Measurements from ENCODE around the gene ARHGEF28. TPM values are rescaled to one million over a fixed set of nuclear protein-coding genes. Genes with fewer than 3 reads are reported as not detected.
A peak's percentile ranks its signal among the peaks of the same experiment; 100 is the strongest.

Gene ARHGEF28, protein sequence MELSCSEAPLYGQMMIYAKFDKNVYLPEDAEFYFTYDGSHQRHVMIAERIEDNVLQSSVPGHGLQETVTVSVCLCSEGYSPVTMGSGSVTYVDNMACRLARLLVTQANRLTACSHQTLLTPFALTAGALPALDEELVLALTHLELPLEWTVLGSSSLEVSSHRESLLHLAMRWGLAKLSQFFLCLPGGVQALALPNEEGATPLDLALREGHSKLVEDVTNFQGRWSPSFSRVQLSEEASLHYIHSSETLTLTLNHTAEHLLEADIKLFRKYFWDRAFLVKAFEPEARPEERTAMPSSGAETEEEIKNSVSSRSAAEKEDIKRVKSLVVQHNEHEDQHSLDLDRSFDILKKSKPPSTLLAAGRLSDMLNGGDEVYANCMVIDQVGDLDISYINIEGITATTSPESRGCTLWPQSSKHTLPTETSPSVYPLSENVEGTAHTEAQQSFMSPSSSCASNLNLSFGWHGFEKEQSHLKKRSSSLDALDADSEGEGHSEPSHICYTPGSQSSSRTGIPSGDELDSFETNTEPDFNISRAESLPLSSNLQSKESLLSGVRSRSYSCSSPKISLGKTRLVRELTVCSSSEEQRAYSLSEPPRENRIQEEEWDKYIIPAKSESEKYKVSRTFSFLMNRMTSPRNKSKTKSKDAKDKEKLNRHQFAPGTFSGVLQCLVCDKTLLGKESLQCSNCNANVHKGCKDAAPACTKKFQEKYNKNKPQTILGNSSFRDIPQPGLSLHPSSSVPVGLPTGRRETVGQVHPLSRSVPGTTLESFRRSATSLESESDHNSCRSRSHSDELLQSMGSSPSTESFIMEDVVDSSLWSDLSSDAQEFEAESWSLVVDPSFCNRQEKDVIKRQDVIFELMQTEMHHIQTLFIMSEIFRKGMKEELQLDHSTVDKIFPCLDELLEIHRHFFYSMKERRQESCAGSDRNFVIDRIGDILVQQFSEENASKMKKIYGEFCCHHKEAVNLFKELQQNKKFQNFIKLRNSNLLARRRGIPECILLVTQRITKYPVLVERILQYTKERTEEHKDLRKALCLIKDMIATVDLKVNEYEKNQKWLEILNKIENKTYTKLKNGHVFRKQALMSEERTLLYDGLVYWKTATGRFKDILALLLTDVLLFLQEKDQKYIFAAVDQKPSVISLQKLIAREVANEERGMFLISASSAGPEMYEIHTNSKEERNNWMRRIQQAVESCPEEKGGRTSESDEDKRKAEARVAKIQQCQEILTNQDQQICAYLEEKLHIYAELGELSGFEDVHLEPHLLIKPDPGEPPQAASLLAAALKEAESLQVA (N-terminal part only)
- not detected in 2 replicates for polyA plus RNA-seq
- 0.24 and 0.46 TPM in 2 replicates for polyA minus RNA-seq

DNA sequence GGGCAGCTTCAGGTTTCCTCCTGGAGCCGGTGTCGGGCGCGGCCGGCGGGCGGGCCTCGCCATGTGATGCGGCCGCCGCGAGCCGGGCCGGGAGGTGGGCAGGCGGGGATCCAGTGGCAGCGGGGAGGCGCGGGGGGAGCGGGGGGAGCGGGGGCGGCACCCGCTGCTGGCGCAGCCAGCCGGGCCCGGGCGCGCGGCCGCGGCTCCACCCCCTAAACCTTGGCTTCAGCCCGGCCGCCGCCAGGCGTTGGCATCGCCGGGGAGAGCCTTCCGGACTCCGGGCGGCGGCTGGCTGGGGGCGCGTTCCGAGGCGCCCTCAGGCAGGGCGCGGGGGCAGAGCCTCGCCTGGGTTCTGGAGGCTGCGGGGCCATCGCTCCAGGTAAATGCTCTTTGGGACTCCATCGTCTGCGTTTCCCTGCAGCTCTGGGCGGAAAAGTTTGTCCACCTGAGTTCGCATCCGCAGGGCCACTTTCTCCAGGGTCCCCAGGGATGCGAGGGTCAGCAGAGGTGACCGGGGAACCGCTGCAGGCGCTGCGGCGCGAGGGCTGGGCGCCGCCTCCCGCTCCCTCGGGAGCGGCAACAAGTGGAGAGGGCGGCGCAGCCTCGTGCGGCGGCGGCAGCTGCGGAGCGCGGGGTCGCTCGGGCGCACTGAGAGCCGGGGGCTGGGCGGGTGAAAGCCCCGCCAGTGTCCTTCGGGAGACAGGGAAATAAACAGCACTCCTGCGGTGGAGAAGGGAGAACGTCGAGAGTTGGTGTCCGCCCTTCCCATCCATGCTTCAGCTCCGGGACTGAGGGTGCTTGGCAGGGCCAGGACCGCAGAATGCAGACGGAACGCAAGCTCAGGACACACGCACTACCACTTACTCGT lies at the start of gene ARHGEF28:
TSS of gene ARHGEF28 (plus strand) at position 253 of the 868 bp plus-strand sequence. CDS start 58,656 bp downstream, outside the sequence.
- no peaks in the 10 kb centered on the region for H4K20me1 ChIP-seq (ENCODE audit: insufficient read depth)
- H3K4me2 ChIP-seq (ENCODE audit: low read length), result peak within 1 kb of the TSS; percentile 52
- H2AFZ ChIP-seq (ENCODE audit: low read depth, low read length), result no peak within 1 kb of the TSS
- no peaks in the 10 kb centered on the region for H3K36me3 ChIP-seq (ENCODE audit: insufficient read depth, low read length)
- no peaks in the 10 kb centered on the region for H3K79me2 ChIP-seq (replicated peaks; ENCODE audit: insufficient read depth, low read length)
- no peak within 1 kb of the TSS for H3K9ac ChIP-seq (ENCODE audit: low read length)
- TF ChIP-seq POLR2AphosphoS5 (IDR thresholded peaks at IDR 0.05) (peak; percentile 25), EZH2 (IDR thresholded peaks at IDR 0.05; ENCODE audit: borderline replicate concordance, insufficient read depth, low read length, poor library complexity, severe bottlenecking) (no peak), MXI1 (conservative IDR thresholded peaks at IDR 0.05; ENCODE audit: poor library complexity, severe bottlenecking) (peak; percentile 28)
- no peaks in the 10 kb centered on the region for H3K9me2 ChIP-seq (ENCODE audit: insufficient read depth, low read length)
- H3F3A ChIP-seq (ENCODE audit: insufficient read depth, low read length, poor library complexity, severe bottlenecking), result no peaks in the 10 kb centered on the region
- H3K27me3 ChIP-seq (ENCODE audit: insufficient read depth, low read depth, low read length), result peaks cover 31% of the 10 kb centered on the region
- no peak within 1 kb of the TSS for H3K27ac ChIP-seq (ENCODE audit: low read length)
- no peaks in the 10 kb centered on the region for H3K9me3 ChIP-seq (ENCODE audit: low read length)
- H3K4me3 ChIP-seq (ENCODE audit: low read length), result peak within 1 kb of the TSS; percentile 79

DNA sequence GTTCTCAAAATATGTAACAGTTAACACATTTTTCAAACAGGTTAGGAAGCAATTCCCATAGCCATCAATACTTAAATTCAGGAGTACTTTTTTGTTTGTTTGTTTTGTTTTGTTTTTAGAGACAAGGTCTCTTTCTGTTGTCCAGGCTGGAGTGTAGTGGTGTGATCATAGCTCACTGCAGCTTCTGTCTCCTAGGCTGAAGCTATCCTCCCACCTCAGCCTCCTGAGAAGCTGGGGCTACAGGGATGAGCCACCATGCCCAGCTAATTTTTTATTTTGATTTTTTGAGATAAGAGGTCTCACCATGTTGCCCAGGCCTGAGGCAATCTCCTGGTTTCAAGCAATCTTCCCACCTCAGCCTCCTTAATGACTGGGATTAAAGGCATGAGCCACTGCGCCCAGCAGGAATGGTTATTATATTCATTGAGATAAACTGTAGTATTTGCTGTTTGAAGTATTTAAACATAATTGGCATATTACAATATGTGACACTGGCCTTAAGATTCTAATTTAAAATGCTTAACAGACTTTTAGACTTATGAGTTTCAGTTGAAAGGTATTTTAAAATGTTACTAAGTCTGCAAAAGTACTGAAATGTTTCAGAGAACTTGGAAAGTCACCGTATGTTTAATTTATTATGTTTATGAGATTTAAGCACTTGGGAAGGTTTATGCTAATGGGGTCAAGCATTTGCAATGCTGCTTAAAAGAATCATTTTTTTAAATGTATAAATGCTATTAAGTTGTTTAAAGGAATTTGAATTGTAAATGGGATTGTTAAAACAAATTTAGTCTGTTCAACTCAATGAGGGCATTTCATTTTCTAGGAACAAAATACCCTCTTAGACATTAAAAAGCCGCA lies 43.5 kb upstream of the ARHGEF28 start:
- no peak for TF ChIP-seq MXI1 (conservative IDR thresholded peaks at IDR 0.05; ENCODE audit: poor library complexity, severe bottlenecking)
- TF ChIP-seq SMC3 (conservative IDR thresholded peaks at IDR 0.05; ENCODE audit: poor library complexity), result no peak
- H3K27ac ChIP-seq (ENCODE audit: low read length), result no peak overlapping the region
- H2AFZ ChIP-seq (ENCODE audit: low read depth, low read length), result no peak overlapping the region
- H3K27me3 ChIP-seq (ENCODE audit: insufficient read depth, low read depth, low read length), result no peaks in the 10 kb centered on the region
- no peaks in the 10 kb centered on the region for H3K79me2 ChIP-seq (replicated peaks; ENCODE audit: insufficient read depth, low read length)
- no peak overlapping the region for H3K9ac ChIP-seq (ENCODE audit: low read length)
- no peaks in the 10 kb centered on the region for H4K20me1 ChIP-seq (ENCODE audit: insufficient read depth)
- peaks cover 12% of the 10 kb centered on the region for H3K36me3 ChIP-seq (ENCODE audit: insufficient read depth, low read length)
- no peaks in the 10 kb centered on the region for H3K9me2 ChIP-seq (ENCODE audit: insufficient read depth, low read length)
- no peak overlapping the region for H3K4me3 ChIP-seq (ENCODE audit: low read length)
- no peaks in the 10 kb centered on the region for H3K9me3 ChIP-seq (ENCODE audit: low read length)
- H3F3A ChIP-seq (ENCODE audit: insufficient read depth, low read length, poor library complexity, severe bottlenecking), result no peaks in the 10 kb centered on the region
- no peak overlapping the region for H3K4me2 ChIP-seq (ENCODE audit: low read length)

DNA sequence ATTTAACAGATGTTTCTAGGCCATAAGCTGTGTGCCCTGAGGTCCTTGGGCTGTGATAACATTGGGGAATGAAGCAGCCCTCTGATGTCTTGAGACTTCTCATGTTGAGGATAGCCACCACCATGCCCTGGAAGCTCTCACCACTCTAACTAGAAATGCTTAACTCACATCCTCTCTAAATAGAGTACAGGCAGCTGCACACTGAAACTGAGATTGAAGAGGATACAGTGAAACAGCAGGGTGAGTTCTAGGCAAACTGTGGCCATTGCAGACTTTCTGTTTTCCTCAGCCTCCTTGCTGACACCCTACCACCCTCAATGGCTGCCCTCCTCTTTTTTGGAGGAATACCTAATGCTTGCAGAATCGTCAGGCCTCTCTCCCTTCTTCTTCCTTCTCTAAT lies 38.1 kb upstream of the ARHGEF28 start:
- Histone ChIP-seq H3K9me3 (ENCODE audit: low read length) (no peaks in the 10 kb centered on the region), H4K20me1 (ENCODE audit: insufficient read depth) (no peaks in the 10 kb centered on the region), H3K27ac (ENCODE audit: low read length) (no peak overlapping the region), H3K9me2 (ENCODE audit: insufficient read depth, low read length) (no peaks in the 10 kb centered on the region), H3F3A (ENCODE audit: insufficient read depth, low read length, poor library complexity, severe bottlenecking) (no peaks in the 10 kb centered on the region), H2AFZ (ENCODE audit: low read depth, low read length) (no peak overlapping the region), H3K4me2 (ENCODE audit: low read length) (no peak overlapping the region), H3K4me3 (ENCODE audit: low read length) (no peak overlapping the region), H3K27me3 (ENCODE audit: insufficient read depth, low read depth, low read length) (no peaks in the 10 kb centered on the region), H3K36me3 (ENCODE audit: insufficient read depth, low read length) (no peaks in the 10 kb centered on the region), H3K79me2 (replicated peaks; ENCODE audit: insufficient read depth, low read length) (no peaks in the 10 kb centered on the region), H3K9ac (ENCODE audit: low read length) (no peak overlapping the region)
- TF ChIP-seq RAD21 (conservative IDR thresholded peaks at IDR 0.05), result no peak

Data from neural cell (in vitro differentiated cells).